ENCODE measurements around the gene SLC34A1. TPM values are rescaled to one million over a fixed set of nuclear protein-coding genes. Genes with fewer than 3 reads are reported as not detected.

SLC34A1 gene
- total and polyA plus RNA-seq, 2 experiments from 2014 or later: not detected

- H3K27ac ChIP-seq (ENCODE audit: low read depth): peak overlapping the region; percentile 96
- peaks cover 11% of the 10 kb centered on the region for H3K27me3 Mint-ChIP-seq (ENCODE audit: insufficient read depth, low read depth, poor library complexity)
- peaks cover 13% of the 10 kb centered on the region; the same call in 1 of the 2 replicates for H3K36me3 ChIP-seq (ENCODE audit: insufficient read depth)
- H3K9me3 Mint-ChIP-seq: no peaks in the 10 kb centered on the region
- H3K79me2 ChIP-seq (replicated peaks; ENCODE audit: insufficient read depth): peaks cover 55% of the 10 kb centered on the region
- ATAC-seq (peak; percentile 10; the same call in 2 of the 3 replicates), DNase-seq (ENCODE audit: low spot score) (no peak)
- TF ChIP-seq NANOG (IDR thresholded peaks at IDR 0.05; ENCODE audit: borderline replicate concordance) (no peak), EZH2 (IDR thresholded peaks at IDR 0.05; ENCODE audit: low read depth, unreplicated experiment) (no peak), CTCF (conservative IDR thresholded peaks at IDR 0.05; ENCODE audit: low read depth in 2 of 2) (no peak), JUNB (IDR thresholded peaks at IDR 0.05; ENCODE audit: unreplicated experiment) (no peak), POLR2AphosphoS5 (IDR thresholded peaks at IDR 0.05; ENCODE audit: low read depth) (no peak), EZH2phosphoT487 (IDR thresholded peaks at IDR 0.05; ENCODE audit: unreplicated experiment) (no peak), STAT1 (IDR thresholded peaks at IDR 0.05; ENCODE audit: unreplicated experiment) (no peak), ZNF462 (CRISPR knock-in tag; IDR thresholded peaks at IDR 0.05) (no peak), ZNF331 (CRISPR knock-in tag; IDR thresholded peaks at IDR 0.05; ENCODE audit: low read depth) (no peak), ZNF114 (CRISPR knock-in tag; IDR thresholded peaks at IDR 0.05) (no peak), ETS1 (IDR thresholded peaks at IDR 0.05) (no peak), CREB1 (CRISPR knock-in tag; IDR thresholded peaks at IDR 0.05; ENCODE audit: low read depth) (no peak), REST (IDR thresholded peaks at IDR 0.05; ENCODE audit: unreplicated experiment) (no peak)
- H2AFZ ChIP-seq: peak overlapping the region; percentile 17
- H4K20me1 ChIP-seq (replicated peaks; ENCODE audit: insufficient read depth): peaks cover 22% of the 10 kb centered on the region
- H3K9me2 ChIP-seq (ENCODE audit: insufficient read depth): peaks cover 4% of the 10 kb centered on the region; the same call in 1 of the 2 replicates
- 0 out of 2 replicates have a peak, but pooled peaks cover 6% of the 10 kb centered on the region for H3F3A ChIP-seq (replicated peaks; ENCODE audit: low read depth)
- peaks cover 22% of the 10 kb centered on the region for H3K4me1 Mint-ChIP-seq
- peak overlapping the region; percentile 97 for H3K4me2 ChIP-seq
- H3K27me3 ChIP-seq (ENCODE audit: insufficient read depth): no peaks in the 10 kb centered on the region; the same call in 1 of the 2 replicates
- peak overlapping the region; percentile 100 for H3K27ac Mint-ChIP-seq
- peaks cover 14% of the 10 kb centered on the region for H3K36me3 Mint-ChIP-seq (ENCODE audit: low read depth)
- peak overlapping the region; percentile 99 for H3K4me3 Mint-ChIP-seq
- peak overlapping the region; percentile 99 for H3K4me3 ChIP-seq
- H3K4me1 ChIP-seq (ENCODE audit: insufficient read depth): peaks cover 6% of the 10 kb centered on the region
Observed at GRCh38 chr5:177350776-177351391, 33.4 kb upstream of the SLC34A1 start.

Measured in GM23338 (cell line).